ENCODE results near the gene VENTX. TPM values are rescaled to one million over a fixed set of nuclear protein-coding genes. Genes with fewer than 3 reads are reported as not detected.

Gene VENTX
- polyA plus RNA-seq, 1 donor (not counting 4 experiments of a cell fraction or from before 2014, with no cell fraction given), result not detected

DNA sequence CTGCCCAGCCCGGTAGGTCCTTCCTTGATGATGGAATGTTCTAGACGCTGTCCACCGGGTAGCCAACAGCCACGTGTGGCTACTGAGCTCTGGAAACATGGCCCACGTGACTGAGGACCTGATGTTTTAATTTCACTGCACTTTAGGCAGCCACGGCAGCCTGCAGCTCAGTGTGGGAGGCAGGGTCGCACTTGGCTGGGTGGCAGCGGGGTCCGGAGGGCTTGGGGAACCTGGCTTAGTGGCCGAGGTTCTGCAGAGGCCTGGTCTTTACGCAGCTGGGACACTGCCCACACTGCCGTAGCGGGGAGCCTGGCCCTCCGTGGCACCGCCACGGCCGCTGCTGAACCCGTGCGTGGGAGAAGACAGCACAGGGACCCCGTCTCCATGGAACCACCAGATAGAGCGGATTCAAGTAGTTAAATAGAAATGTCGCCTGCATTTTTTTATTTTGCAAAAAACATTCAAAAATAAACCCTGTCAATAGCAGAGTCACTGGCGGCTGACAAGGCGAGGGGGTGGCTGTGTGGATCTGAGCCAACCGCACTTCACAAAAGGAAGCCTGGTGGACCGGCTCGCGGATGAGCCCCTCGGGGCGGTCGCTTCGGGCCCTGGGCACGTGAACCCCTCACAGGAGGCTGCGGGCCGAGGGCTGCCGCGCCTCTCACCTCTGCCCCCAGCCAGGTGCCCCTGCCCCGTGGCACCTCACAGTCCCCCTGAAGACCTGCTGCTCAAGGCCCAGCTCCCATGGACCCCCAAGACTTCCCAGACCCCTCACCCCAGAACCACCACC, 33.2 kb upstream of the VENTX start:
- H3K27me3 ChIP-seq (ENCODE audit: control insufficient read depth, extremely low read depth, insufficient read depth, low read length), result peaks cover 19% of the 10 kb centered on the region
- H3K4me1 ChIP-seq (ENCODE audit: control insufficient read depth, extremely low read depth, insufficient read depth, low read length), result no peaks in the 10 kb centered on the region
- dilution Hi-C loops (cut with MboI; ENCODE audit: extremely low pct_ligation_motif_present, low sequenced_read_pairs), result no loop called here
- no peak for DNase-seq (ENCODE audit: low read depth, low spot score)
- H3K4me2 ChIP-seq (ENCODE audit: control insufficient read depth, extremely low read depth, insufficient read depth, low read depth, low read length), result no peak overlapping the region
- no peak overlapping the region for H3K4me3 ChIP-seq (ENCODE audit: control insufficient read depth in 2 of 3, extremely low read depth in 1 of 3, insufficient read depth in 2 of 3, low read depth in 1 of 3, low read length in 3 of 3)
- no peak overlapping the region for H3K9ac ChIP-seq (ENCODE audit: control insufficient read depth, extremely low read depth, insufficient read depth, low read length)
- no peaks in the 10 kb centered on the region for H3K9me1 ChIP-seq (ENCODE audit: control insufficient read depth, extremely low read depth, insufficient read depth, low read length)
- H3K27ac ChIP-seq (ENCODE audit: control insufficient read depth, insufficient read depth, low read length), result no peak overlapping the region
- no peaks in the 10 kb centered on the region for H3K9me3 ChIP-seq (ENCODE audit: control insufficient read depth, low read depth, low read length)
- no peak overlapping the region for H2AFZ ChIP-seq (ENCODE audit: control insufficient read depth, low read length)
- H3K79me2 ChIP-seq (ENCODE audit: control insufficient read depth, insufficient read depth, low read length), result no peaks in the 10 kb centered on the region
- no peaks in the 10 kb centered on the region for H4K20me1 ChIP-seq (ENCODE audit: control insufficient read depth, extremely low read depth, insufficient read depth, low read length)
- no peaks in the 10 kb centered on the region for H3K36me3 ChIP-seq (ENCODE audit: control insufficient read depth in 2 of 2, extremely low read depth in 1 of 2, insufficient read depth in 2 of 2, low read length in 2 of 2)
- no peak for TF ChIP-seq EZH2 (IDR thresholded peaks at IDR 0.05; ENCODE audit: low read length)
- no peak for FAIRE-seq

GRCh38 chr10:133205146-133205545, 32.5 kb upstream of the VENTX start:
- Histone ChIP-seq H3K4me1 (ENCODE audit: control insufficient read depth, extremely low read depth, insufficient read depth, low read length) (no peaks in the 10 kb centered on the region), H3K4me3 (ENCODE audit: control insufficient read depth in 2 of 3, extremely low read depth in 1 of 3, insufficient read depth in 2 of 3, low read depth in 1 of 3, low read length in 3 of 3) (no peak overlapping the region), H3K27me3 (ENCODE audit: control insufficient read depth, extremely low read depth, insufficient read depth, low read length) (peaks cover 19% of the 10 kb centered on the region), H3K4me2 (ENCODE audit: control insufficient read depth, extremely low read depth, insufficient read depth, low read depth, low read length) (no peak overlapping the region), H2AFZ (ENCODE audit: control insufficient read depth, low read length) (no peak overlapping the region), H3K9ac (ENCODE audit: control insufficient read depth, extremely low read depth, insufficient read depth, low read length) (no peak overlapping the region), H3K79me2 (ENCODE audit: control insufficient read depth, insufficient read depth, low read length) (no peaks in the 10 kb centered on the region), H4K20me1 (ENCODE audit: control insufficient read depth, extremely low read depth, insufficient read depth, low read length) (no peaks in the 10 kb centered on the region), H3K36me3 (ENCODE audit: control insufficient read depth in 2 of 2, extremely low read depth in 1 of 2, insufficient read depth in 2 of 2, low read length in 2 of 2) (no peaks in the 10 kb centered on the region), H3K27ac (ENCODE audit: control insufficient read depth, insufficient read depth, low read length) (no peak overlapping the region), H3K9me1 (ENCODE audit: control insufficient read depth, extremely low read depth, insufficient read depth, low read length) (no peaks in the 10 kb centered on the region), H3K9me3 (ENCODE audit: control insufficient read depth, low read depth, low read length) (no peaks in the 10 kb centered on the region)
- DNase-seq (ENCODE audit: low read depth, low spot score) (no peak), FAIRE-seq (no peak)
- no peak for TF ChIP-seq CTCF (optimal IDR thresholded peaks at IDR 0.05 in 1 of 3, IDR thresholded peaks at IDR 0.05 in 1 of 3, conservative IDR thresholded peaks at IDR 0.05 in 1 of 3; ENCODE audit: extremely low read depth in 1 of 3, insufficient read depth in 2 of 3, low read length in 3 of 3)
- no peak for TF ChIP-seq EZH2 (IDR thresholded peaks at IDR 0.05; ENCODE audit: low read length)
- dilution Hi-C loops (cut with MboI; ENCODE audit: extremely low pct_ligation_motif_present, low sequenced_read_pairs), result no loop called here
